Right ventricle myocardium superior (tissue), 1 donor: ENCODE results near the gene CDC42BPG. TPM values are rescaled to one million over a fixed set of nuclear protein-coding genes. Genes with fewer than 3 reads are reported as not detected.
A peak's percentile ranks its signal among the peaks of the same experiment; 100 is the strongest.

ENCODE experiments used
- ATAC-seq: fragments of 200-7000 bp; cut with Tn5 transposase; one replicate; pipeline ENCODE4 v1.9.1; 2020; ENCODE audit warnings: mild to moderate bottlenecking; ENCODE audit not compliant: poor library complexity
- DNase-seq: peaks from one replicate; pipeline ENCODE4 v3.0.0-alpha.2; 2020
- intact Hi-C: fragments of 100-400 bp; cut with DNase I; formaldehyde crosslinking; loops from one replicate; pipeline ENCODE4 v1.11.2; 2022
- total RNA-seq: library from RNA; stranded (reverse); fragmentation: NEBNext Ultra II Directional; extraction: Animal tissue kit (Norgen Biotek cat#: 25700); gene quantifications from one replicate; pipeline ENCODE4 v1.2.1, GENCODE V29; 2021
- donor health status: DM: no; HTN: yes; CAD: no; lungs with severe emphysema.

Gene CDC42BPG
- total RNA-seq, 1 donor from 2014 or later = 0.35 TPM

- intact Hi-C loops = no loop called here
- no peak for DNase-seq
- peak; percentile 4 for ATAC-seq
Measured at GRCh38 chr11:64868904-64869570, 24.6 kb upstream of the CDC42BPG start.

DNA sequence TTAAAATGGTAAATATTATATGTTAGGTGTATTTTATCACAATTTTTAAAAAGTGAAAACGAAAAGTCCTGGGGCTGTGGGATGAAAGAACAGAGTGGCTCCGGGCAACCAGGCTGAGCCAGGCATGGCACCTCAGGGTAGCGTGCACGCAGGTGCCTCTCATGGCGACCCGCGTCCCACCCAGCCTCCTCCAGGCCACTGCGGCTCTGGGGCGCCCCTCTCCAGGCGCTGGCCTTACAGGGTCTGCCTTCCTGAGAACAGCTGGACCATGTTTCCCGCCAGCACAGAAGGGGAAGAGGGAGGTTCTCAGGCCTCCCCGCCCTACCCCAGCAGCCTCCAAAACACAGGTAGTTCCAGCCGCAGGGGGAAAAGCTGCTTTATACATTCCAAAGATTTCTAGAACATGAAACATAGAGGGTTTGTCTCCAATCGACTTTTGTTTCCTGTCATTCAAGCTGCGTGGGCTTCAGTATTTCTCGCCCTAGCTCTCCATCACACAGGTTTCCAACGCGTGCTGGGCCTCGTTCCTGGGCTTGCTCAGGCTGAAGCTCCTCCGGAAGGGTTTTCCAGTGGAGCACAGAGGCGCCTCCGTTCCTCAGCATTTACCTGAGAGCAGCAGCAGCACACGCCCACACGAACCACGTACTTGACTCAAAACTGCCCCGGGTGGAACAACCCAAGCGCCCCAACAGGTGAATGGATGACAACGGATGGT, 23.5 kb upstream of the CDC42BPG start:
- intact Hi-C loops = no loop called here
- no peak for ATAC-seq

DNA sequence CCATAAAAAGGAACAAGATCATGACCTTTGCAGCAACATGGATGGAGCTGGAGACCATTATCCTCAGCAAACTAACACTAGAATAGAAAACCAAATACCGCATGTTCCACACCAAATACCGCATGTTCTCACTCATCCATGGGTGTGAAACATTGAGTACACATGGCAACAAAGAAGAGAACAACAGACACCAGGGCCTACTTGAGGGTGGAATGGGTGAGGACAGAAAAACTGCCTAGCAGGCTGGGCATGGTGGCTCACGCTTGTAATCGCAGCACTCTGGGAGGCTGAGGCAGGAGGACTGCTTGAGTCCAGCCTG, 21.7 kb upstream of the CDC42BPG start:
- DNase-seq = no peak
- ATAC-seq = no peak
- intact Hi-C loops = no loop called here

More for the DNA sequence above, 23.5 kb upstream of the CDC42BPG start:
- DNase-seq = no peak

- peak; percentile 19 for ATAC-seq
Measured at GRCh38 chr11:64865286-64866172, 21.1 kb upstream of the CDC42BPG start.

DNA sequence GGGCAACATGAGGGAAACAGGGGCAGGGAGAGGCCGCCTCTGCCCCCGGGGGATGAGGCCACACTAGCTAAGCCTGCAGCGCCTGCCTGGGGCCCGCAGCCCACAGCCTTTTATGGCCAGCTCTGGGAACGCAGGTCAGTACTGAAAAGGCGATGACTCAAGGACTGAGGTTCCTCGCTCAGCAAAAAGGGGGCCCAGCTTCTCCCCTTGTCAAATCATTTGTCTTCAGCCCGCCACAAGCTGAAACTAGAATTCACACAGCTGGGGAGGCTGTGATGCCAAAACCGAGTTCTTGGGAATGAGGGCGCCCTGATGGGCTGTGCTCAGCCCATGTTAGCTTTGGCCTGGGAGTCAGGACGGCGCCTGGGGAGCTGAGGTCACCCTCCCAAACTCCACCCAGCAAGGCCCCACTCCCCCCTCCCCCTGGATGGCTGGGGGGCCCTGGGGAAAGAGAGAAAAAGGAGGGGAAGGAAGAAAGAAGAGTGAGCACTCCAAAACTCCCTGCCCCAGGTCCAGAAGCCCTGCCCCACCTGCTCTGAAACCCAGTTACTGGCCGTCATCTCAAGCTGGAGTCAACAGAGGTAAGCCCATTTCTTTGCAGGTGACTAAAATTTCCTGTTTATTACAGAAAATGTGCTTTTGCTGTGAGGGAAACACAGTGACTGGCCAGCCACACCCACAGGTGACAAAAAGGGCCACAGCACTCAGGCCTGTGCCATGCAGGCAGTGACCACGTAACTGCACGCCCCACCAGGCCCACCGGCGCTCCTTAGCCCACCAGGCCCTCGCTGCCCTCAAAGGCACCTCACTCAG, 20.2 kb upstream of the CDC42BPG start:
- intact Hi-C loops = no loop called here
- DNase-seq (peak; percentile 86), ATAC-seq (peak; percentile 76)

More at GRCh38 chr11:64865286-64866172, 21.1 kb upstream of the CDC42BPG start:
- intact Hi-C loops = no loop called here
- no peak for DNase-seq

- ATAC-seq = peak; percentile 5
- intact Hi-C loops = no loop called here
- no peak for DNase-seq
Measured at GRCh38 chr11:64864135-64864472, 19.7 kb upstream of the CDC42BPG start.

DNA sequence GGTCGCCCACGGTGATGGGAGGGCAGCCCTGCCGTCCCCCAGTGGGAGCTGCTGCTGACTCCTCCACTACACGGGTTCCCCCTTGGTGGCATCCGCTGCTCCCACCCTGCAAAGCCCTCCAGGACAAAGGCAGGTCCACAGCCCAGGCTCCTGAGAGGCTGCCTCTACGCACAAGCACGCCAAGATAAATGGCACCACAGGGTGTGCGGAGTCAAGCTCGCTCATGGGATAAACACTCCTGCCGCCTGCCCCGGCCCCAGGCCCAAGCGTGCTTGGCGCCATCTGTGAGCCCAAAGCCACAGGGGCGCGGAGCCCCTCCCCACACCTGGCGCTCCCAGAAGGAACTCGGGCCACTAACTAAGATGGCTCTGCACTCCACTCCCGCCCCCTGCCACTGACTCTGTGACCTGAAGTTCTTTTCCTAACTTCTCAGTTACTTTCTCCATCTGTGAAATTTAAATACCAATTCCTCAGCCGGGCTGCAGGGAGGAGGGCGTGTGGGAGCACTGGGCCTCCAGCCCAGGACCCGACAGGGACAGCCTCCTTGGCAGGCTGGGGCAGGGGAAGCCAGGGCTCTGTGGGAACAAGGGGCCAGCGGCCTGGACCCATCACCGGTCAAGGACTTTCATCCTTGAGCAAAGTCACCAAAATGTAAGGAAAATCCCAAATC, 19.1 kb upstream of the CDC42BPG start:
- intact Hi-C loops = no loop called here
- ATAC-seq (peak; percentile 51), DNase-seq (peak; percentile 67)

- intact Hi-C loops = no loop called here
- DNase-seq = peak; percentile 80
- peak; percentile 3 for ATAC-seq
Measured at GRCh38 chr11:64862987-64863390, 18.5 kb upstream of the CDC42BPG start.

DNA sequence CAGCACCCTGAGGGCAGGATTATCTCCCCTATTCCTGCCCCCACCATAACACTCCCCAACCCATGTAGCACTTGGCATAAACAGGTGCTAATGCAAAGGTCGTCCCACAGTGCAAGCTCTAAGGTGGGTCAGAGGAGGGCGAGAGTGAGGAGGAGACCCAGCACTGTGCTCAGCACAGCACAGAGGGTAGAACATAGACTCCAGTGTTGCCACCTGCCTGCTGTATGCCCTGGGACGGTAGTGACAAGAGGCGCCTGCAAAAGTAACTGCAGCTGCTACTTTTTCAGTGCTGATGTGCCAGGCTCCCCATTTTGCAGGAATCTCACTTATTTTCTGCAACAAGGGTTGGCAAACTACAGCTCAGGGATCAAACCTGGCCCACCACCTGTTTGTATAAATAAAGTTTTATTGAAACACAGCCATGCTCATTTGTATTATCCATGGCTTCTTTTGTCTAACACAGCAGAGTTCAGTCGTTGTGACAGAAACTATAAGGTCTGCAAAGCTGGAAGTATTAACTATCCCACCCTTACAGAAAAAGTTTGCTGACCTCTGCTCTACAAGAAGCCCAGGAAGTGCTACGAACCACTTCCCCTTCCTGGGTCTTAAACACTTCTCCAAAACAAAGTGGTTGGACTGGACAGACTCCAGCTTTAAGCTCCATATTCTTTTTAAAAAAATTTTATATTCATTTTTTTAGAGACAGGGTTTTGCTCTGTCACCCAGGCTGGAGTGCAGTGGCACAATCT, 16.9 kb upstream of the CDC42BPG start:
- ATAC-seq (no peak), DNase-seq (no peak)
- intact Hi-C loops = no loop called here

GRCh38 chr11:64859542-64860414, 15.3 kb upstream of the CDC42BPG start:
- ATAC-seq (no peak), DNase-seq (no peak)
- intact Hi-C loops = no loop called here

DNA sequence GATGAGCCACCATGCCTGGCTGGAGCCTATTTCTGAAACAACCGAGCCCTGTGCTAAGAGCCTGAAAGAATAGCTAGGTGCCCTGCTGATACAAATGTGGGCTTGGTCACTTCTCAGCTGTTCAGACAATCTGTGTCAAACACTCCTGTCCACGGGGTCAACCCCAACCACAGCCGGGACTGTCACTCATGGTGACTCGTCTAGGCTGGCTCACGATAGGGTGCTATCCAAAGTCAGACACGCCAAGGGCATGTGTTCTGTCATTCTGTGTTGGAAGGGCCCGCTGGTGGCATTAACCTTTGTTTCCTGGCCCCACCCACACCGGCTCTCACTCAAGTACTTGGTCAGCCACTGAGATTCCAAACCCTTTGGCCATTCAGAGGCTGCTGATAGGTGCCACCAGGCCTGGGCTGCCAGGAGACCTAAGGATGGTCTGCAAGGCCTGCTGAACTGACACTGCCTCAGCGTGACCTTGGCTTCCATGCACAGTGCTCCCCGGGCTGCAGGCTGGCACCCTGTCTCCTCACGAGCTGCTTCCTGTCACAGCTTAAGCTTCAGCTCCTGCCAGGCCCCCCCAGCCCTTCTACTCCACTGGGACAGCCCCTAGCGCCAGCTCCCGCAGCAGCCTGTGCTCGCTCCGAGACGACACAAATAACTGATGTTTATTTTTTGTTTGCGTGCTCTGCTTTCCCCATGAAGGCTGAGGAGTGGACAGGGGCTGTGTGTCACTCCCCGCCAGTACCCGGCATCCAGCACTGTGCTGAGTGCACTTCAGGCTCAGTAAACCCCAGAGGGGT, 14.2 kb upstream of the CDC42BPG start:
- DNase-seq = peak; percentile 81
- peak; percentile 75 for ATAC-seq
- intact Hi-C loops = no loop called here

- ATAC-seq (no peak), DNase-seq (no peak)
- intact Hi-C loops = no loop called here
Measured at GRCh38 chr11:64857485-64857884, 13.0 kb upstream of the CDC42BPG start.

GRCh38 chr11:64856382-64857227, 12.2 kb upstream of the CDC42BPG start:
- ATAC-seq = peak; percentile 16
- intact Hi-C loops = no loop called here
- DNase-seq = peak; percentile 72

- no peak for DNase-seq
- no peak for ATAC-seq
- intact Hi-C loops = no loop called here
Measured at GRCh38 chr11:64855596-64856304, 11.3 kb upstream of the CDC42BPG start.
